K562 (cell line): ENCODE data around the gene CELSR3. TPM values are rescaled to one million over a fixed set of nuclear protein-coding genes. Genes with fewer than 3 reads are reported as not detected.

ENCODE experiments used
- ATAC-seq: fragments of 200-7000 bp; cut with Tn5 transposase; 3 replicates; pipeline ENCODE4 v1.9.1; 2020; ENCODE audit warnings: moderate library complexity
- BruUV-seq: library from RNA; stranded (reverse); fragments of 400-500 nt; replicated peaks from 2 replicates; lab custom pipeline; 2021; lab: Mats Ljungman, UMichigan
- CTCF ChIA-PET: fragments of 300-600 bp; formaldehyde crosslinking; extraction: SDS; loops from one replicate; lab custom pipeline; 2021; ENCODE audit warnings: low intra/inter-chr PET ratio; lab: Yijun Ruan, JAX
- POLR2A ChIA-PET: fragments of 300-600, 350-650 bp; sonication (Branson Sonifier 250); formaldehyde crosslinking; extraction: SDS; loops from one replicate; lab custom pipeline; 2021; ENCODE audit warnings: antibody characterized with exemption, inconsistent platforms; lab: Yijun Ruan, JAX
- DNase-seq, 4 experiments: peaks; one replicate each; pipeline versions ENCODE4 v3.0.0 to v3.0.0-alpha.2; 2011 to 2018; ENCODE audit warnings: low spot score in 3 of 4, mixed read lengths in 3 of 4; ENCODE audit errors: extremely low read depth in 1 of 4
- FAIRE-seq: peaks from 2 replicates; lab custom pipeline; 2011; peaks lifted over from hg19 to GRCh38; lab: Jason Lieb, UNC
- H2AFZ ChIP-seq: 2 replicates; pipeline ENCODE4 v1.6.0; 2011; ENCODE audit warnings: low read depth, low read length, control low read depth, inconsistent platforms
- H3K27ac ChIP-seq: fragments of 200-600 bp; 3 replicates; pipeline ENCODE4 v1.8.0; 2011; ENCODE audit warnings: low read depth, mild to moderate bottlenecking, control low read depth, inconsistent platforms, low read length, moderate library complexity, mixed read lengths; ENCODE audit errors: extremely low read depth
- H3K27me3 ChIP-seq, 2 experiments: fragments of 300-600 bp in 1 of 2; 2 replicates in 1 of 2; 3 replicates in 1 of 2; pipeline versions ENCODE4 v1.6.0 to v1.8.0; 2011; ENCODE audit warnings: inconsistent platforms in 2 of 2, low read length in 2 of 2, mild to moderate bottlenecking in 1 of 2, mixed read lengths in 1 of 2, moderate library complexity in 1 of 2; ENCODE audit not compliant: control insufficient read depth in 2 of 2, insufficient read depth in 2 of 2
- H3K36me3 ChIP-seq: fragments of 300-600 bp; 3 replicates; pipeline ENCODE4 v1.8.0; 2011; ENCODE audit warnings: mild to moderate bottlenecking, low read length, inconsistent platforms; ENCODE audit not compliant: control insufficient read depth, insufficient read depth
- H3K4me1 ChIP-seq, 2 experiments: fragments of 200-600 bp in 1 of 2; replicated peaks in 1 of 2; 2 replicates in 1 of 2; 3 replicates in 1 of 2; pipeline versions ENCODE4 v1.5.1 to v1.8.0; 2011; ENCODE audit warnings: inconsistent platforms in 2 of 2, low read length in 2 of 2, mild to moderate bottlenecking in 1 of 2, mixed read lengths in 1 of 2, moderate library complexity in 1 of 2; ENCODE audit not compliant: control insufficient read depth in 2 of 2, insufficient read depth in 2 of 2
- H3K4me2 ChIP-seq: 2 replicates; pipeline ENCODE4 v1.6.1; 2011; ENCODE audit warnings: low read length, control low read depth, inconsistent platforms, mixed read lengths; ENCODE audit not compliant: insufficient read depth
- H3K4me3 ChIP-seq: fragments of 200-600 bp; sonication (generic), shearing (Covaris generic); 2 replicates; pipeline ENCODE4 v1.5.1; 2016; ENCODE audit warnings: control low read depth, inconsistent platforms
- H3K79me2 ChIP-seq: fragments of 200-600 bp; 3 replicates; pipeline ENCODE4 v1.8.0; 2011; ENCODE audit warnings: low read length, inconsistent platforms; ENCODE audit not compliant: control insufficient read depth, insufficient read depth
- H3K9ac ChIP-seq, 2 experiments: 2 replicates each; pipeline versions ENCODE4 v1.6.0 to v1.6.1; 2011; ENCODE audit warnings: low read depth in 2 of 2, low read length in 2 of 2, control low read depth in 1 of 2, inconsistent platforms in 1 of 2, mild to moderate bottlenecking in 1 of 2, mixed read lengths in 1 of 2; ENCODE audit not compliant: insufficient read depth in 1 of 2
- H3K9me1 ChIP-seq: one replicate; pipeline ENCODE4 v1.6.0; 2011; ENCODE audit warnings: inconsistent platforms, mild to moderate bottlenecking, low read length, moderate library complexity; ENCODE audit not compliant: control insufficient read depth, insufficient read depth
- H3K9me3 ChIP-seq: replicated peaks from 2 replicates; pipeline ENCODE4 v1.5.1; 2011; ENCODE audit warnings: low read depth, low read length, inconsistent platforms; ENCODE audit not compliant: control insufficient read depth, insufficient read depth
- H4K20me1 ChIP-seq: replicated peaks from 2 replicates; pipeline ENCODE4 v1.6.1; 2011; ENCODE audit warnings: low read length, inconsistent platforms, mixed read lengths; ENCODE audit not compliant: control insufficient read depth, insufficient read depth
- DDX20 ChIP-seq: fragments of 450-650 bp; IDR thresholded peaks from 2 replicates; pipeline ENCODE4 v1.6.1; 2016; ENCODE audit warnings: missing genetic modification characterization, low read depth, mild to moderate bottlenecking, missing compliant biosample characterization, moderate library complexity
- ESRRB ChIP-seq: fragments of 250-450 bp; sonication (Bioruptor Pico); IDR thresholded peaks from 2 replicates; pipeline ENCODE4 v1.5.0; 2020; ENCODE audit warnings: mild to moderate bottlenecking, moderate library complexity, borderline replicate concordance
- NONO ChIP-seq, 2 experiments: fragments of 200-400 bp in 1 of 2; fragments of 450-650 bp in 1 of 2; formaldehyde crosslinking in 1 of 2; IDR thresholded peaks; 2 replicates each; pipeline ENCODE4 v1.6.1; 2017; ENCODE audit warnings: low read depth in 2 of 2, mild to moderate bottlenecking in 2 of 2, moderate library complexity in 2 of 2, low read length in 1 of 2
- RBM17 ChIP-seq: fragments of 200-400 bp; formaldehyde crosslinking; IDR thresholded peaks from 2 replicates; pipeline ENCODE4 v1.6.1; 2017; ENCODE audit warnings: low read depth, mild to moderate bottlenecking, low read length, borderline replicate concordance
- SIN3A ChIP-seq, 2 experiments: fragments of 150-350 bp in 1 of 2; IDR thresholded peaks; 2 replicates each; pipeline ENCODE4 v1.6.1; 2011 to 2016; ENCODE audit warnings: borderline replicate concordance in 2 of 2, low read depth in 2 of 2, low read length in 2 of 2, mild to moderate bottlenecking in 2 of 2, moderate library complexity in 2 of 2; ENCODE audit not compliant: control insufficient read depth in 1 of 2
- WGBS: fragments of 100-300 bp; shearing (Covaris generic); methylation state at CpG from one replicate; pipeline ENCODE4 v1.1.6; 2016; ENCODE audit warnings: low coverage, mixed read lengths; ENCODE audit not compliant: insufficient coverage; ENCODE audit errors: missing lambda C conversion rate; 5-methylcytosine and 5-hydroxymethylcytosine counted together
- in situ Hi-C: fragments of 300-500 bp; cut with MboI; formaldehyde crosslinking; loops from 4 replicates; pipeline ENCODE4 v1.15.0; 2018; ENCODE audit warnings: inconsistent platforms, mixed read lengths
- intact Hi-C: fragments of 100-400 bp; cut with micrococcal nuclease; formaldehyde crosslinking; loops from 2 replicates; pipeline ENCODE4 v1.14.2; 2022
- polyA plus RNA-seq, 8 experiments: library from polyadenylated mRNA; depleted of rRNA in 4 of 8; stranded (reverse) in 5 of 8; unstranded in 3 of 8; fragments of >200 nt; fragmentation: Nextera tagmentation in 2 of 8; fragmentation: Illumina TruSeq in 1 of 8; extraction: Ambion mirVana in 2 of 8; extraction: Trizol in 1 of 8; gene quantifications; 2 replicates each; pipeline versions ENCODE4 v1.2.1 to v1.2.3, GENCODE V29; 2011 to 2014; ENCODE audit warnings: inconsistent platforms in 1 of 8, missing spikeins in 1 of 8
- total RNA-seq, 7 experiments: library from RNA; depleted of rRNA in 6 of 7; stranded (reverse); fragments of >200 nt in 6 of 7; fragmentation: Illumina TruSeq in 2 of 7; extraction: Trizol in 2 of 7; gene quantifications; 2 replicates each; pipeline versions ENCODE4 v1.2.1 to v1.2.3, GENCODE V29; 2011 to 2021; ENCODE audit warnings: low replicate concordance in 1 of 7
- TF ChIP-seq, protein P1 (sequence below): fragments of 250-450 bp; sonication (Bioruptor Pico); IDR thresholded peaks from 2 replicates; pipeline ENCODE4 v1.4.0; 2020; ENCODE audit warnings: mild to moderate bottlenecking, moderate library complexity
- TF ChIP-seq, protein P2 (sequence below): sonication (generic); formaldehyde crosslinking; IDR thresholded peaks from 2 replicates; pipeline ENCODE4 v1.8.1; 2023; ENCODE audit warnings: mild to moderate bottlenecking, missing genetic modification reagents
- TF ChIP-seq, protein P3 (sequence below): fragments of 250-450 bp; sonication (Bioruptor Pico); IDR thresholded peaks from 2 replicates; pipeline ENCODE4 v1.4.0; 2020; ENCODE audit warnings: mild to moderate bottlenecking, moderate library complexity, borderline replicate concordance
- TF ChIP-seq, protein P4 (sequence below): fragments of 250-450 bp; sonication (Bioruptor Pico); IDR thresholded peaks from 2 replicates; pipeline ENCODE4 v1.8.0; 2022; ENCODE audit warnings: moderate library complexity, mild to moderate bottlenecking, inconsistent platforms

Gene CELSR3
- total and polyA plus RNA-seq, 9 of the 15 experiments (the other 6 are each of a cell fraction or from before 2014, with no cell fraction given) = 0.10 to 2.7 (median 0.76) TPM

DNA sequence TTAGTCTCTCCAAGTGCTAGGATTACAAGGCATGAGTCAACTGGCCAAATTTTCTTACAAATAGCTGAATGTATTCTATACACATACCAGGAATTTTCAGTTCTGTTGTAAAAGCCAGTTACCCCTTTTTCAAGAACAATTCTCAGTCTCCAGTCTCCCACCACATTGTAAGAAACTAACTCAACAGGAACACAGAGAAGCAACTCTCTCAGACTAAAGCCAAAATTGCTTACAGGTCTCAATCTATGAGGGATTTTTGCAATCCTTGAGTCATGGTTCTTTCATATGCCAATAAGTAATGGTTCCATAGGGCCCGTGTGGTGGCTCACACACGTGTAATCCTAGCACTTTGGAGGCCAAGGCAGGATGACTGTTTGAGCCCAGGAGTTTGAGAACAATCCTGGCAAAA is 45.8 kb upstream of the CELSR3 start:
- H4K20me1 ChIP-seq = peaks cover 6% of the 10 kb centered on the region; the same call in 1 of the 2 replicates
- FAIRE-seq = peak; percentile 23
- no peaks in the 10 kb centered on the region for H3K9me3 ChIP-seq
- no peaks in the 10 kb centered on the region for H3K9me1 ChIP-seq
- POLR2A ChIA-PET = interaction anchor here (0.9 to 2.1 kb wide), 3 partner anchors 11 to 226 kb away, joined by 3 to 8 read pairs (median 4); no protein-coding TSS in a partner anchor
- H3K4me3 ChIP-seq = no peak overlapping the region
- H3K4me1 ChIP-seq = no peaks in the 10 kb centered on the region; a peak in 1 of 5 replicates
- no peak for DNase-seq
- intact Hi-C loops = no loop called here
- no peak overlapping the region for H2AFZ ChIP-seq
- H3K79me2 ChIP-seq = peaks cover 88% of the 10 kb centered on the region
- in situ Hi-C loops = no loop called here
- CTCF ChIA-PET = no interaction called here
- H3K36me3 ChIP-seq = peaks cover 57% of the 10 kb centered on the region; the same call in 2 of the 3 replicates
- H3K27me3 ChIP-seq = no peaks in the 10 kb centered on the region
- no TSS peak for BruUV-seq
- WGBS = 36% methylated on average over 2 of the region's 2 CpGs
- no peak overlapping the region for H3K4me2 ChIP-seq
- no peak overlapping the region for H3K27ac ChIP-seq
- peak overlapping the region in 1 of 2 experiments; percentile 14; a peak in 1 of 4 replicates for H3K9ac ChIP-seq
- ATAC-seq = no peak
- TF ChIP-seq SIN3A (IDR thresholded peaks at IDR 0.05; ENCODE audit: borderline replicate concordance in 2 of 2, control insufficient read depth in 1 of 2, low read depth in 2 of 2, low read length in 2 of 2) = no peak
- no peak for TF ChIP-seq DDX20
- no peak for TF ChIP-seq NONO (IDR thresholded peaks at IDR 0.05; ENCODE audit: low read depth in 2 of 2, low read length in 1 of 2)
- TF ChIP-seq, protein P1, sequence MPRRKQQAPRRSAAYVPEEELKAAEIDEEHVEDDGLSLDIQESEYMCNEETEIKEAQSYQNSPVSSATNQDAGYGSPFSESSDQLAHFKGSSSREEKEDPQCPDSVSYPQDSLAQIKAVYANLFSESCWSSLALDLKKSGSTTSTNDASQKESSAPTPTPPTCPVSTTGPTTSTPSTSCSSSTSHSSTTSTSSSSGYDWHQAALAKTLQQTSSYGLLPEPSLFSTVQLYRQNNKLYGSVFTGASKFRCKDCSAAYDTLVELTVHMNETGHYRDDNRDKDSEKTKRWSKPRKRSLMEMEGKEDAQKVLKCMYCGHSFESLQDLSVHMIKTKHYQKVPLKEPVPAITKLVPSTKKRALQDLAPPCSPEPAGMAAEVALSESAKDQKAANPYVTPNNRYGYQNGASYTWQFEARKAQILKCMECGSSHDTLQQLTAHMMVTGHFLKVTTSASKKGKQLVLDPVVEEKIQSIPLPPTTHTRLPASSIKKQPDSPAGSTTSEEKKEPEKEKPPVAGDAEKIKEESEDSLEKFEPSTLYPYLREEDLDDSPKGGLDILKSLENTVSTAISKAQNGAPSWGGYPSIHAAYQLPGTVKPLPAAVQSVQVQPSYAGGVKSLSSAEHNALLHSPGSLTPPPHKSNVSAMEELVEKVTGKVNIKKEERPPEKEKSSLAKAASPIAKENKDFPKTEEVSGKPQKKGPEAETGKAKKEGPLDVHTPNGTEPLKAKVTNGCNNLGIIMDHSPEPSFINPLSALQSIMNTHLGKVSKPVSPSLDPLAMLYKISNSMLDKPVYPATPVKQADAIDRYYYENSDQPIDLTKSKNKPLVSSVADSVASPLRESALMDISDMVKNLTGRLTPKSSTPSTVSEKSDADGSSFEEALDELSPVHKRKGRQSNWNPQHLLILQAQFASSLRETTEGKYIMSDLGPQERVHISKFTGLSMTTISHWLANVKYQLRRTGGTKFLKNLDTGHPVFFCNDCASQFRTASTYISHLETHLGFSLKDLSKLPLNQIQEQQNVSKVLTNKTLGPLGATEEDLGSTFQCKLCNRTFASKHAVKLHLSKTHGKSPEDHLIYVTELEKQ (CRISPR knock-in tag) = no peak
- TF ChIP-seq, protein P2, sequence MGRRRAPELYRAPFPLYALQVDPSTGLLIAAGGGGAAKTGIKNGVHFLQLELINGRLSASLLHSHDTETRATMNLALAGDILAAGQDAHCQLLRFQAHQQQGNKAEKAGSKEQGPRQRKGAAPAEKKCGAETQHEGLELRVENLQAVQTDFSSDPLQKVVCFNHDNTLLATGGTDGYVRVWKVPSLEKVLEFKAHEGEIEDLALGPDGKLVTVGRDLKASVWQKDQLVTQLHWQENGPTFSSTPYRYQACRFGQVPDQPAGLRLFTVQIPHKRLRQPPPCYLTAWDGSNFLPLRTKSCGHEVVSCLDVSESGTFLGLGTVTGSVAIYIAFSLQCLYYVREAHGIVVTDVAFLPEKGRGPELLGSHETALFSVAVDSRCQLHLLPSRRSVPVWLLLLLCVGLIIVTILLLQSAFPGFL = no peak
- no peak for TF ChIP-seq ESRRB (CRISPR knock-in tag)
- TF ChIP-seq, protein P3, sequence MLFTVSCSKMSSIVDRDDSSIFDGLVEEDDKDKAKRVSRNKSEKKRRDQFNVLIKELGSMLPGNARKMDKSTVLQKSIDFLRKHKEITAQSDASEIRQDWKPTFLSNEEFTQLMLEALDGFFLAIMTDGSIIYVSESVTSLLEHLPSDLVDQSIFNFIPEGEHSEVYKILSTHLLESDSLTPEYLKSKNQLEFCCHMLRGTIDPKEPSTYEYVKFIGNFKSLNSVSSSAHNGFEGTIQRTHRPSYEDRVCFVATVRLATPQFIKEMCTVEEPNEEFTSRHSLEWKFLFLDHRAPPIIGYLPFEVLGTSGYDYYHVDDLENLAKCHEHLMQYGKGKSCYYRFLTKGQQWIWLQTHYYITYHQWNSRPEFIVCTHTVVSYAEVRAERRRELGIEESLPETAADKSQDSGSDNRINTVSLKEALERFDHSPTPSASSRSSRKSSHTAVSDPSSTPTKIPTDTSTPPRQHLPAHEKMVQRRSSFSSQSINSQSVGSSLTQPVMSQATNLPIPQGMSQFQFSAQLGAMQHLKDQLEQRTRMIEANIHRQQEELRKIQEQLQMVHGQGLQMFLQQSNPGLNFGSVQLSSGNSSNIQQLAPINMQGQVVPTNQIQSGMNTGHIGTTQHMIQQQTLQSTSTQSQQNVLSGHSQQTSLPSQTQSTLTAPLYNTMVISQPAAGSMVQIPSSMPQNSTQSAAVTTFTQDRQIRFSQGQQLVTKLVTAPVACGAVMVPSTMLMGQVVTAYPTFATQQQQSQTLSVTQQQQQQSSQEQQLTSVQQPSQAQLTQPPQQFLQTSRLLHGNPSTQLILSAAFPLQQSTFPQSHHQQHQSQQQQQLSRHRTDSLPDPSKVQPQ (CRISPR knock-in tag) = no peak
- TF ChIP-seq, protein P4, sequence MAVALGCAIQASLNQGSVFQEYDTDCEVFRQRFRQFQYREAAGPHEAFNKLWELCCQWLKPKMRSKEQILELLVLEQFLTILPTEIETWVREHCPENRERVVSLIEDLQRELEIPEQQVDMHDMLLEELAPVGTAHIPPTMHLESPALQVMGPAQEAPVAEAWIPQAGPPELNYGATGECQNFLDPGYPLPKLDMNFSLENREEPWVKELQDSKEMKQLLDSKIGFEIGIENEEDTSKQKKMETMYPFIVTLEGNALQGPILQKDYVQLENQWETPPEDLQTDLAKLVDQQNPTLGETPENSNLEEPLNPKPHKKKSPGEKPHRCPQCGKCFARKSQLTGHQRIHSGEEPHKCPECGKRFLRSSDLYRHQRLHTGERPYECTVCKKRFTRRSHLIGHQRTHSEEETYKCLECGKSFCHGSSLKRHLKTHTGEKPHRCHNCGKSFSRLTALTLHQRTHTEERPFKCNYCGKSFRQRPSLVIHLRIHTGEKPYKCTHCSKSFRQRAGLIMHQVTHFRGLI (CRISPR knock-in tag) = no peak
- TF ChIP-seq RBM17 = no peak
